HEK293T (cell line): ENCODE results near the gene TSPAN14.

ENCODE experiments used
- BHLHE40 ChIP-seq: fragments of 450-650 bp; IDR thresholded peaks from 2 replicates; pipeline ENCODE4 v1.6.1; 2016; ENCODE audit warnings: mild to moderate bottlenecking, moderate library complexity, borderline replicate concordance
- ELF4 ChIP-seq: fragments of 450-650 bp; IDR thresholded peaks from 2 replicates; pipeline ENCODE4 v1.6.1; 2017; ENCODE audit warnings: antibody characterized with exemption
- FOXA1 ChIP-seq: fragments of 450-650 bp; IDR thresholded peaks from 2 replicates; pipeline ENCODE4 v1.6.1; 2016; ENCODE audit warnings: mild to moderate bottlenecking
- FOXK2 ChIP-seq: fragments of 450-650 bp; IDR thresholded peaks from 2 replicates; pipeline ENCODE4 v1.6.1; 2016; ENCODE audit warnings: mild to moderate bottlenecking
- FOXM1 ChIP-seq: fragments of 450-650 bp; IDR thresholded peaks from 2 replicates; pipeline ENCODE4 v1.6.1; 2017; ENCODE audit warnings: mild to moderate bottlenecking, borderline replicate concordance
- HDGF ChIP-seq: fragments of 450-650 bp; IDR thresholded peaks from 2 replicates; pipeline ENCODE4 v1.6.1; 2017; ENCODE audit warnings: antibody characterized with exemption, borderline replicate concordance
- L3MBTL2 ChIP-seq: fragments of 450-650 bp; conservative IDR thresholded peaks from 2 replicates; pipeline ENCODE4 v1.6.1; 2016; ENCODE audit warnings: mild to moderate bottlenecking
- SP1 ChIP-seq: fragments of 450-650 bp; IDR thresholded peaks from 2 replicates; pipeline ENCODE4 v1.6.1; 2017
- SUZ12 ChIP-seq: fragments of 450-650 bp; IDR thresholded peaks from 2 replicates; pipeline ENCODE4 v1.6.1; 2016; ENCODE audit warnings: mild to moderate bottlenecking
- TARDBP ChIP-seq: fragments of 450-650 bp; IDR thresholded peaks from 2 replicates; pipeline ENCODE4 v1.6.1; 2016
- TF ChIP-seq, protein P1 (sequence below): fragments of 450-650 bp; IDR thresholded peaks from 2 replicates; pipeline ENCODE4 v1.6.1; 2016

- TF ChIP-seq SP1 (no peak), L3MBTL2 (no peak), BHLHE40 (no peak), TARDBP (no peak), FOXA1 (no peak), HDGF (no peak), ELF4 (no peak), FOXK2 (no peak), SUZ12 (no peak), FOXM1 (no peak)
- TF ChIP-seq, protein P1, sequence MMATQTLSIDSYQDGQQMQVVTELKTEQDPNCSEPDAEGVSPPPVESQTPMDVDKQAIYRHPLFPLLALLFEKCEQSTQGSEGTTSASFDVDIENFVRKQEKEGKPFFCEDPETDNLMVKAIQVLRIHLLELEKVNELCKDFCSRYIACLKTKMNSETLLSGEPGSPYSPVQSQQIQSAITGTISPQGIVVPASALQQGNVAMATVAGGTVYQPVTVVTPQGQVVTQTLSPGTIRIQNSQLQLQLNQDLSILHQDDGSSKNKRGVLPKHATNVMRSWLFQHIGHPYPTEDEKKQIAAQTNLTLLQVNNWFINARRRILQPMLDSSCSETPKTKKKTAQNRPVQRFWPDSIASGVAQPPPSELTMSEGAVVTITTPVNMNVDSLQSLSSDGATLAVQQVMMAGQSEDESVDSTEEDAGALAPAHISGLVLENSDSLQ, result no peak
These were observed 66.0 kb downstream of the TSPAN14 start for GRCh38 chr10:80519936-80520650.
